Right atrium auricular region (tissue), 2 donors: ENCODE results near the gene KMT2E. TPM values are rescaled to one million over a fixed set of nuclear protein-coding genes. Genes with fewer than 3 reads are reported as not detected.

Source experiments
- DNase-seq: peaks from one replicate; pipeline ENCODE4 v3.0.0-alpha.2; 2019; ENCODE audit warnings: low spot score
- H3K27ac ChIP-seq, 2 donors: fragments of 200-600 bp; sonication (generic); 1 replicate in 1 of 2; 2 replicates in 1 of 2; pipeline ENCODE4 v1.5.1; 2016 to 2019
- H3K27me3 ChIP-seq, 2 donors: fragments of 200-600 bp; sonication (generic); one replicate each; pipeline versions ENCODE4 v1.5.1 to v1.6.0; 2017 to 2019
- H3K36me3 ChIP-seq: fragments of 200-600 bp; sonication (generic); one replicate; pipeline ENCODE4 v1.5.1; 2016
- H3K4me1 ChIP-seq, 2 donors: fragments of 200-600 bp; sonication (generic); one replicate each; pipeline versions ENCODE4 v1.5.1 to v1.6.0; 2017 to 2019
- H3K4me3 ChIP-seq, 2 donors: fragments of 200-600 bp; sonication (generic); 1 replicate in 1 of 2; 2 replicates in 1 of 2; pipeline ENCODE4 v1.5.1; 2017 to 2019; ENCODE audit warnings: mild to moderate bottlenecking in 1 of 2, moderate library complexity in 1 of 2
- H3K9me3 ChIP-seq, 2 donors: fragments of 200-600 bp; sonication (generic); one replicate each; pipeline ENCODE4 v1.5.1; 2019
- CTCF ChIP-seq, 2 donors: fragments of 200-600 bp; sonication (generic); IDR thresholded peaks; one replicate each; pipeline ENCODE4 v1.5.1; 2019; ENCODE audit warnings: antibody characterized with exemption in 2 of 2
- total RNA-seq, 2 donors: library from RNA; depleted of rRNA; stranded (reverse); fragments of >200 nt; gene quantifications; one replicate each; pipeline ENCODE4 v1.1.0, GENCODE V29; 2016

KMT2E gene
- total RNA-seq, 2 donors from 2014 or later: 51.4 to 81.3 TPM

- peaks cover 0 to 40% of the 10 kb centered on the region in 2 donors for H3K4me1 ChIP-seq
- TF ChIP-seq CTCF (IDR thresholded peaks at IDR 0.05): no peak
- H3K27ac ChIP-seq: no peak overlapping the region
- no peaks in the 10 kb centered on the region for H3K27me3 ChIP-seq
- H3K4me3 ChIP-seq: no peak overlapping the region
- no peaks in the 10 kb centered on the region for H3K9me3 ChIP-seq
- H3K36me3 ChIP-seq: peaks cover 8% of the 10 kb centered on the region
- no peak for DNase-seq
These were observed 41.6 kb downstream of the KMT2E start for GRCh38 chr7:105055621-105056020.

DNA sequence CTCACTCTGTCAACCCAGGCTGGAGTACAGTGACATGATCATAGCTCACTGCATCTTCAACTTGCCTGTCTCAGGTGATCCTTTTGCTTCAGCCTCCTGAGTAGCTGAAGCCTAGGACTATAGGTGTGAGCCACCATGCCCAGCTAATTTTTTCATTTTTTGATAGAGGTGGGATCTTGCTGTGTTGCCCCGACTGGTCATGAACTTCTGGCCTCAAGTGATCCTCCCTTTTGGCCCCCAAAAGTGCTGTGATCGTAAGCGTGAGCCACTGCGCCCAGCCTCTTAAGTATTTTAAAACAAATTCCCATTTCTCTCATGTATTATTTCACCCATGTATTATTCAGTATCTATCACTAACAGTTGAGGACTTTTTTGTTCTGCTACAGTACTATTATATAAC, 43.5 kb downstream of the KMT2E start:
- H3K4me1 ChIP-seq: peaks cover 0 to 53% of the 10 kb centered on the region in 2 donors

DNA sequence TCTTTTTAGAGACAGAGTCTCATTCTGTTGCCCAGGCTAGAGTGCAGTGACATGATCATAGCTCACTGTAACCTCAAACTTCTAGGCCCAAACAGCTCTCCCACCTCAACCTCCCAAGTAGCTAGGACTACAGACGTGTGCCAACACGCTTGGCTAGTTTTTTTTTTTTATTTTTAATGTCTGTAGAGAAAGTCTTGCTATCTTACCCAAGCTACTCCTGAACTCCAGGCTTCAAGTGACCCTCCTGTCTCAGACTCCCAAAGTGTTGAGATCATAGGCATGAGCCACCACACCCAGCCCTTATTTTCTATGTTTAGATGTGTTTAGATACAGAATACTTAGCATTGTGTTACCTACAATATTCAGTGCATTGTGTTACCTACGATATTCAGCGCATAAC, 46.4 kb downstream of the KMT2E start:
- H3K4me1 ChIP-seq: peaks cover 0 to 46% of the 10 kb centered on the region in 2 donors
- no peaks in the 10 kb centered on the region for H3K9me3 ChIP-seq
- no peak for DNase-seq
- no peaks in the 10 kb centered on the region for H3K27me3 ChIP-seq
- H3K36me3 ChIP-seq: peaks cover 15% of the 10 kb centered on the region
- peak overlapping the region in 1 of 2 donors; percentile 17 for H3K27ac ChIP-seq
- no peak overlapping the region for H3K4me3 ChIP-seq
- no peak for TF ChIP-seq CTCF (IDR thresholded peaks at IDR 0.05)

More for the DNA sequence above, 43.5 kb downstream of the KMT2E start:
- H3K27ac ChIP-seq: no peak overlapping the region
- H3K4me3 ChIP-seq: no peak overlapping the region
- H3K9me3 ChIP-seq: no peaks in the 10 kb centered on the region
- no peak for DNase-seq
- H3K36me3 ChIP-seq: no peaks in the 10 kb centered on the region
- no peaks in the 10 kb centered on the region for H3K27me3 ChIP-seq
- TF ChIP-seq CTCF (IDR thresholded peaks at IDR 0.05): no peak

DNA sequence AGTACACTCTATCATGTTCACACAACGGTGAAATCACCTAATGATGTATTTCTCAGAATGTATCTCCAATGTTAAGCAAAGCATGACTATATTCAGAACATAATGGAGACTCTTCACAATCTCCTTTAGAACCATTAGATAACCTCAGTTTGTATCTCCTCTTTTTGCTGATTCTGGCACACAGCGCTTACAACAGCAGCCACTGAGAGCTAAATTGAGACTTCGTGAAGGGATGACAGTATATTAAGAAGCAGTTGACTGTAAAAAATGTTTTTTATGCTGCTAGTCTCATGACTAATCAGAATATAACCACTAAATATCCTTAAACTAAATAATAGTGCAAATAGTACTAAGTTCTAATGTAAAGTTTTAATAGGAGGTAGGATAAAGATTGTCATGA, 46.9 kb downstream of the KMT2E start:
- Histone ChIP-seq H3K4me1 (peaks cover 0 to 41% of the 10 kb centered on the region in 2 donors), H3K36me3 (peaks cover 15% of the 10 kb centered on the region), H3K4me3 (no peak overlapping the region), H3K9me3 (no peaks in the 10 kb centered on the region), H3K27ac (peak overlapping the region in 1 of 2 donors; percentile 17), H3K27me3 (no peaks in the 10 kb centered on the region)
- TF ChIP-seq CTCF (IDR thresholded peaks at IDR 0.05): no peak
- DNase-seq: no peak

- no peaks in the 10 kb centered on the region for H3K9me3 ChIP-seq
- H3K27ac ChIP-seq: no peak overlapping the region
- no peak for TF ChIP-seq CTCF (IDR thresholded peaks at IDR 0.05)
- no peak overlapping the region for H3K4me3 ChIP-seq
- peaks cover 38% of the 10 kb centered on the region for H3K36me3 ChIP-seq
- DNase-seq: no peak
- H3K27me3 ChIP-seq: no peaks in the 10 kb centered on the region
- H3K4me1 ChIP-seq: peaks cover 0 to 19% of the 10 kb centered on the region in 2 donors
These were observed 51.1 kb downstream of the KMT2E start for GRCh38 chr7:105065104-105065503.

DNA sequence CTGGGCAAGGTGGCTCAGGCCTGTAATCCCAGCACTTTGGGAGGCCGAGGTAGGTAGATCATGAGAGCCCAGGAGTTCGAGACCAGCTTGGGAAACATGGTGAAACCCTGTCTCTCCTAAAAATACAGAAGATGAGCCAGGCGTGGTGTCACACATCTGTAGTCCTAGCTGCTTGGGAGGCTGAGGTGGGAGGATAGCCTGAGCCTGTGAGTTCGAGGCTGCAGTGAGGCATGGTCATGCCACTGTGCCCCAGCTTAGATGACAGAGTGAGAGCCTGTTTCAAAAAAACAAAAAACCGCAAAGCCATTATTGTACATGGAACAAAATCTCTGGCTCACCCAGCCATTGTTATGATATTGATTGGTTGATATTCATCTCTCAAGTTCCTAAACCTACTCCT, 53.7 kb downstream of the KMT2E start:
- no peak for DNase-seq
- H3K27ac ChIP-seq: no peak overlapping the region
- TF ChIP-seq CTCF (IDR thresholded peaks at IDR 0.05): no peak
- no peak overlapping the region for H3K4me3 ChIP-seq
- H3K9me3 ChIP-seq: no peaks in the 10 kb centered on the region
- H3K27me3 ChIP-seq: no peaks in the 10 kb centered on the region
- no peaks in the 10 kb centered on the region for H3K4me1 ChIP-seq
- H3K36me3 ChIP-seq: peaks cover 51% of the 10 kb centered on the region
